HL-60 (cell line): ENCODE results near the gene CXCL8.
A peak's percentile ranks its signal among the peaks of the same experiment; 100 is the strongest.

ENCODE experiments used
- DNase-seq, 2 experiments: peaks; one replicate each; pipeline ENCODE4 v3.0.0-alpha.2; 2010 to 2020; ENCODE audit warnings: low read depth in 1 of 2, low spot score in 1 of 2
- H3K27ac ChIP-seq: fragments of 250-450 bp; sonication (Bioruptor Pico); replicated peaks from 2 replicates; pipeline ENCODE4 v1.5.1; 2020; ENCODE audit warnings: mild to moderate bottlenecking, moderate library complexity
- H3K27me3 ChIP-seq: fragments of 250-450 bp; sonication (Bioruptor Pico); 2 replicates; pipeline ENCODE4 v1.5.1; 2021; ENCODE audit warnings: mild to moderate bottlenecking, moderate library complexity; ENCODE audit not compliant: insufficient read depth, poor library complexity, severe bottlenecking
- H3K4me3 ChIP-seq: replicated peaks from 2 replicates; pipeline ENCODE4 v1.5.1; 2011; ENCODE audit warnings: mild to moderate bottlenecking, control low read depth, low read length; ENCODE audit not compliant: insufficient read depth
- GABPA ChIP-seq: IDR thresholded peaks from 2 replicates; pipeline ENCODE4 v1.6.1; 2012; ENCODE audit warnings: low read depth
- POLR2AphosphoS5 ChIP-seq: IDR thresholded peaks from 2 replicates; pipeline ENCODE4 v1.6.1; 2012; ENCODE audit warnings: low read depth
- SPI1 ChIP-seq: IDR thresholded peaks from 2 replicates; pipeline ENCODE4 v1.6.1; 2012; ENCODE audit warnings: low read depth, mild to moderate bottlenecking, borderline replicate concordance
- TF ChIP-seq, protein P1 (sequence below): IDR thresholded peaks from 2 replicates; pipeline ENCODE4 v1.6.1; 2012; ENCODE audit warnings: low read depth; ENCODE audit not compliant: insufficient replicate concordance
- TF ChIP-seq, protein P2 (sequence below): IDR thresholded peaks from one replicate; pipeline ENCODE4 v1.5.1; 2011; ENCODE audit warnings: low read length, control low read depth, inconsistent platforms; ENCODE audit not compliant: insufficient read depth

The CXCL8 gene

DNA sequence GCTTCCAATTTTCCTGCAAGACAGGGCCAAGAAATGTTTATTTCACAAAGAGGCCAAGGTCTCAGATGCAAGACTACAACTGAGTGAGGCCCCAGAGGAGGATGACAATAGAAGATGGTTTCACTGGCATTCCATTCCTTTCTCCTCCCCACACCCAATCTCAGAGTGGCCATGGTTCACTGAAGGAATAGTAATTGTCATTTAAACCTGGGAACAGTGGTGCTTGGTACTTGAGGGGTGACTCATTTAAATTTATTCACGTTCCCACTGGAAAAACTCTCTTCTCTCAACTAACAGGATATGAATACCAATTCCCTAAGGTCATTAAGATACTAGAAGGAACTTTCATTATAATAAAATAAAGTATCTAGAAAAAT, 35.3 kb upstream of the CXCL8 start:
- Histone ChIP-seq H3K4me3 (no peak overlapping the region), H3K27me3 (no peaks in the 10 kb centered on the region), H3K27ac (peak overlapping the region; percentile 77)
- DNase-seq: no peak
- TF ChIP-seq POLR2AphosphoS5 (no peak), GABPA (no peak), SPI1 (no peak)
- TF ChIP-seq, protein P1, sequence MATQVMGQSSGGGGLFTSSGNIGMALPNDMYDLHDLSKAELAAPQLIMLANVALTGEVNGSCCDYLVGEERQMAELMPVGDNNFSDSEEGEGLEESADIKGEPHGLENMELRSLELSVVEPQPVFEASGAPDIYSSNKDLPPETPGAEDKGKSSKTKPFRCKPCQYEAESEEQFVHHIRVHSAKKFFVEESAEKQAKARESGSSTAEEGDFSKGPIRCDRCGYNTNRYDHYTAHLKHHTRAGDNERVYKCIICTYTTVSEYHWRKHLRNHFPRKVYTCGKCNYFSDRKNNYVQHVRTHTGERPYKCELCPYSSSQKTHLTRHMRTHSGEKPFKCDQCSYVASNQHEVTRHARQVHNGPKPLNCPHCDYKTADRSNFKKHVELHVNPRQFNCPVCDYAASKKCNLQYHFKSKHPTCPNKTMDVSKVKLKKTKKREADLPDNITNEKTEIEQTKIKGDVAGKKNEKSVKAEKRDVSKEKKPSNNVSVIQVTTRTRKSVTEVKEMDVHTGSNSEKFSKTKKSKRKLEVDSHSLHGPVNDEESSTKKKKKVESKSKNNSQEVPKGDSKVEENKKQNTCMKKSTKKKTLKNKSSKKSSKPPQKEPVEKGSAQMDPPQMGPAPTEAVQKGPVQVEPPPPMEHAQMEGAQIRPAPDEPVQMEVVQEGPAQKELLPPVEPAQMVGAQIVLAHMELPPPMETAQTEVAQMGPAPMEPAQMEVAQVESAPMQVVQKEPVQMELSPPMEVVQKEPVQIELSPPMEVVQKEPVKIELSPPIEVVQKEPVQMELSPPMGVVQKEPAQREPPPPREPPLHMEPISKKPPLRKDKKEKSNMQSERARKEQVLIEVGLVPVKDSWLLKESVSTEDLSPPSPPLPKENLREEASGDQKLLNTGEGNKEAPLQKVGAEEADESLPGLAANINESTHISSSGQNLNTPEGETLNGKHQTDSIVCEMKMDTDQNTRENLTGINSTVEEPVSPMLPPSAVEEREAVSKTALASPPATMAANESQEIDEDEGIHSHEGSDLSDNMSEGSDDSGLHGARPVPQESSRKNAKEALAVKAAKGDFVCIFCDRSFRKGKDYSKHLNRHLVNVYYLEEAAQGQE: no peak
- TF ChIP-seq, protein P2, sequence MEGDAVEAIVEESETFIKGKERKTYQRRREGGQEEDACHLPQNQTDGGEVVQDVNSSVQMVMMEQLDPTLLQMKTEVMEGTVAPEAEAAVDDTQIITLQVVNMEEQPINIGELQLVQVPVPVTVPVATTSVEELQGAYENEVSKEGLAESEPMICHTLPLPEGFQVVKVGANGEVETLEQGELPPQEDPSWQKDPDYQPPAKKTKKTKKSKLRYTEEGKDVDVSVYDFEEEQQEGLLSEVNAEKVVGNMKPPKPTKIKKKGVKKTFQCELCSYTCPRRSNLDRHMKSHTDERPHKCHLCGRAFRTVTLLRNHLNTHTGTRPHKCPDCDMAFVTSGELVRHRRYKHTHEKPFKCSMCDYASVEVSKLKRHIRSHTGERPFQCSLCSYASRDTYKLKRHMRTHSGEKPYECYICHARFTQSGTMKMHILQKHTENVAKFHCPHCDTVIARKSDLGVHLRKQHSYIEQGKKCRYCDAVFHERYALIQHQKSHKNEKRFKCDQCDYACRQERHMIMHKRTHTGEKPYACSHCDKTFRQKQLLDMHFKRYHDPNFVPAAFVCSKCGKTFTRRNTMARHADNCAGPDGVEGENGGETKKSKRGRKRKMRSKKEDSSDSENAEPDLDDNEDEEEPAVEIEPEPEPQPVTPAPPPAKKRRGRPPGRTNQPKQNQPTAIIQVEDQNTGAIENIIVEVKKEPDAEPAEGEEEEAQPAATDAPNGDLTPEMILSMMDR: no peak

DNA sequence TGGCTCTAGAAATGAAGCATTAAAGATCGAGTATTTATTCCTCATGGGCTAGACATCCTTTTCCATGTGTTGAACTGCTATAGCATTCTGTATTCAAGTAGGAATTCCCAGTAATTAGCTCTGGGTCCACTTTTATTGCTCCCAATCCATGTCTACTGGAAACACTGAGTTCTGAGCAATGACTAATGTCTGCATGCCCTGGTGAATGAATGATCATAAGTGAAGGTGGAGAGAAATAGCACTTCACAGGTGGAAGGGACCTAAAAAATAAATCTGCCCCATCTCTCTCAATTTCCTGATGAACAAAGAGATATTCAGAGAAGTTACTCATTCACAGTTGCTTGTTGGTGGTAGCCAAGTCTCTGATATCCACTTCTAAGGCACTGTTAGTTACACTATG, 34.6 kb upstream of the CXCL8 start:
- Histone ChIP-seq H3K4me3 (no peak overlapping the region), H3K27ac (peak overlapping the region; percentile 77), H3K27me3 (no peaks in the 10 kb centered on the region)
- DNase-seq: no peak
- TF ChIP-seq GABPA (no peak), POLR2AphosphoS5 (no peak), SPI1 (no peak)
- TF ChIP-seq, protein P2: no peak
- TF ChIP-seq, protein P1: no peak

DNA sequence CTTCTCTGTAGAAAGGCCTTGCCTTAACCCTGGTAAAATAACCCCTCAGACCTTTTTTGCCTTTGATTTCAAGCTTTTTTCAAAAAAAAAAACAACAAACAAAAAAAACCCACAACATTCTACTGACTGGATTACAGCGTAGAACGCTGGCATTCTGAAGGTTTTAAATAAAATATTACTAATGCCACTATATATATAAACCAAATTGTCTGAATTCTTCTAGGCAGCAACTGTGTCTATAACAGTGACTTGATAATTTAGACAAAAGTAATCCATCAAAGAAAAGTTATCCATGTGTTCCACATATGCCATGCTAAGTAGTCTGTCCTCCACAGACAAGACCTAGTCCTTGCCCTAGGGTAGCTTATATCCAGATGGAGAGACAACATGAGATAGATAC, 33.6 kb upstream of the CXCL8 start:
- no peak for DNase-seq
- Histone ChIP-seq H3K4me3 (no peak overlapping the region), H3K27ac (peak overlapping the region; percentile 79), H3K27me3 (no peaks in the 10 kb centered on the region)
- TF ChIP-seq POLR2AphosphoS5 (no peak), SPI1 (no peak), GABPA (no peak)
- TF ChIP-seq, protein P2: no peak
- TF ChIP-seq, protein P1: no peak
